GM12875 (cell line): ENCODE results near the gene MRPL27.

Experiments used
- H3K4me3 ChIP-seq: one replicate; pipeline ENCODE4 v1.5.1; 2011; ENCODE audit warnings: low read depth, low read length, control low read depth
- CTCF ChIP-seq: IDR thresholded peaks from 2 replicates; pipeline ENCODE4 v1.5.1; 2011; ENCODE audit warnings: low read depth, mild to moderate bottlenecking, control low read depth, inconsistent platforms, low read length, moderate library complexity, borderline replicate concordance; ENCODE audit not compliant: insufficient read depth

MRPL27 gene

GRCh38 chr17:50394711-50395110, 21.7 kb upstream of the MRPL27 start:
- no peak overlapping the region for H3K4me3 ChIP-seq
- TF ChIP-seq CTCF: no peak

- TF ChIP-seq CTCF: no peak
- H3K4me3 ChIP-seq: no peak overlapping the region
These were observed 20.7 kb upstream of the MRPL27 start for GRCh38 chr17:50393700-50394099.

GRCh38 chr17:50392621-50393020, 19.6 kb upstream of the MRPL27 start:
- no peak overlapping the region for H3K4me3 ChIP-seq
- TF ChIP-seq CTCF: no peak

GRCh38 chr17:50389534-50389933, 16.6 kb upstream of the MRPL27 start:
- no peak for TF ChIP-seq CTCF
- no peak overlapping the region for H3K4me3 ChIP-seq

GRCh38 chr17:50388728-50389127, 15.7 kb upstream of the MRPL27 start:
- no peak overlapping the region for H3K4me3 ChIP-seq
- TF ChIP-seq CTCF: no peak

- H3K4me3 ChIP-seq: no peak overlapping the region
- TF ChIP-seq CTCF: no peak
These were observed 13.5 kb upstream of the MRPL27 start for GRCh38 chr17:50386510-50386909.

- H3K4me3 ChIP-seq: no peak overlapping the region
- no peak for TF ChIP-seq CTCF
These were observed 9.9 kb upstream of the MRPL27 start for GRCh38 chr17:50382931-50383330.
